ENCODE results near the gene SELENOP.

- no peak for TF ChIP-seq EP300 (IDR thresholded peaks at IDR 0.05; ENCODE audit: low read depth in 2 of 2, low read length in 2 of 2)
- no peak for TF ChIP-seq EP300 (CRISPR knock-in tag; IDR thresholded peaks at IDR 0.05; ENCODE audit: borderline replicate concordance)
- TF ChIP-seq MXI1 (IDR thresholded peaks at IDR 0.05; ENCODE audit: borderline replicate concordance, low read depth, low read length) = no peak
These were observed 52.2 kb downstream of the SELENOP start for GRCh38 chr5:42759456-42759855.
